HUES6 (cell line): ENCODE results near the gene SLF2.
"Not testable (repeated sequence)": the region's sequence is repeated elsewhere in the genome, so short reads cannot be mapped to it uniquely, and the experiment has no call there.

ENCODE experiments used
- H3K27ac ChIP-seq: 2 replicates; pipeline ENCODE4 v1.7.0; 2013; ENCODE audit warnings: low read depth, mild to moderate bottlenecking, low read length, inconsistent platforms
- H3K27me3 ChIP-seq: 2 replicates; pipeline ENCODE4 v1.6.1; 2013; ENCODE audit warnings: low read length; ENCODE audit not compliant: control insufficient read depth, insufficient read depth
- H3K36me3 ChIP-seq: 2 replicates; pipeline ENCODE4 v1.6.1; 2013; ENCODE audit warnings: low read length; ENCODE audit not compliant: control insufficient read depth, insufficient read depth
- H3K4me1 ChIP-seq: 2 replicates; pipeline ENCODE4 v1.6.1; 2013; ENCODE audit warnings: low read length; ENCODE audit not compliant: control insufficient read depth, insufficient read depth
- H3K4me3 ChIP-seq: 2 replicates; pipeline ENCODE4 v1.5.1; 2013; ENCODE audit warnings: low read depth, low read length
- H3K9ac ChIP-seq: one replicate; pipeline ENCODE4 v1.6.1; 2013; ENCODE audit warnings: mild to moderate bottlenecking, low read length
- H3K9me3 ChIP-seq: 2 replicates; pipeline ENCODE4 v1.6.1; 2013; ENCODE audit warnings: low read depth, low read length; ENCODE audit not compliant: control insufficient read depth, insufficient read depth

The SLF2 gene

DNA sequence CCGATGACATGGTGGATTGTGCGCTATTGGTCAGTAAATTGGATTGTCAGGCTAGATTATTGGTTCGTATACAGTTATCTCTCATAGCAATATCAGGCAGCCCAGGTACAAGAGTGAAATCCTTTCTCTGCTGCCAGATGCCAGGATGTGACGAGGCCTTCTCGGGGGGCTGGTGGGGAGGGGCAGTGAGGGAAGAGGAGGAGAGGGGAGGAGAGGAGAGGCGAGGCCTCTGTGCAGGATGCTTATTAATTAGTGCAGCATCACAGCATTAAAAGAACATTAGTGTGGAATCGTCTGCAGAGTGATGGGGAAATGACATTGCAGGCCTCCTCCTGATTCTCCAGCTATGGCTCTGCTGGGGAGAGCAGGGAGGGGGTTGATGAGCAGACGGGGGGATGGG lies 30.5 kb upstream of the SLF2 start:
- Histone ChIP-seq H3K4me1 (no peaks in the 10 kb centered on the region; the same call in 1 of the 2 replicates), H3K27ac (no peak overlapping the region), H3K9me3 (no peaks in the 10 kb centered on the region), H3K36me3 (no peaks in the 10 kb centered on the region), H3K9ac (no peak overlapping the region), H3K4me3 (no peak overlapping the region), H3K27me3 (peaks cover 7% of the 10 kb centered on the region)

DNA sequence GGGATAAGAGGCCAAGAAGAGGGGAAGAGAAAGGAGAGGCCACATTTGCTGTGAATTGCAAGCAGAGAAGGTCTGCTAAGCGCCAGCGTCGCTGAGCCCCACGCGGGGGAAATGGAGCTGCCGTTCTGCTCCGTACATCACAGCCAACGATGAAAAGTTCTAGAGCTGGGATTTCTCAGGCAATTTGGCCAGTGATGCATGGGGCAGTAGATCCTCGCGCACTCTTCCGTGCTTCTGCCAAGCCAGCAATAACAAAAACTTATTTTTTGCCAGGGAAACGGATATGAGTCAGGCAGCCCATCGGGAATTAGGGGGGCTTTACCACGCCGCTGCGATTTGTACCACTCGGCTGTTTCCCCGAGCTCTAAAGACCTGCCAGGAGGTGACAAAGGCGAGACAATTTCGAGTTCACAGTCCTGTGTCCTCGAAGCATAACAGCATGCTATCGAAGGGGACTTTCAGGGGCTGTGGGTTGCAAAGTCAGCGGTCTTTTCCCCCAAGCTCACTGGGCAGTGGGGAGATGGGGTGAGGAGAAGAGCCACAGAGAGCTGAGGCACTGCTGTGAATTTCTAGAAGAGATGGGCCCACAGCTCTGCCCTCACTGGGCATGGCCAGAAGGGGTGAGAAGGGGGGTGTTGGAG lies 30.0 kb upstream of the SLF2 start:
- peaks cover 2% of the 10 kb centered on the region; the same call in 1 of the 2 replicates for H3K27me3 ChIP-seq
- no peak overlapping the region for H3K27ac ChIP-seq
- no peaks in the 10 kb centered on the region for H3K36me3 ChIP-seq
- H3K4me3 ChIP-seq, result no peak overlapping the region
- no peaks in the 10 kb centered on the region for H3K9me3 ChIP-seq
- no peaks in the 10 kb centered on the region; the same call in 1 of the 2 replicates for H3K4me1 ChIP-seq
- no peak overlapping the region for H3K9ac ChIP-seq

DNA sequence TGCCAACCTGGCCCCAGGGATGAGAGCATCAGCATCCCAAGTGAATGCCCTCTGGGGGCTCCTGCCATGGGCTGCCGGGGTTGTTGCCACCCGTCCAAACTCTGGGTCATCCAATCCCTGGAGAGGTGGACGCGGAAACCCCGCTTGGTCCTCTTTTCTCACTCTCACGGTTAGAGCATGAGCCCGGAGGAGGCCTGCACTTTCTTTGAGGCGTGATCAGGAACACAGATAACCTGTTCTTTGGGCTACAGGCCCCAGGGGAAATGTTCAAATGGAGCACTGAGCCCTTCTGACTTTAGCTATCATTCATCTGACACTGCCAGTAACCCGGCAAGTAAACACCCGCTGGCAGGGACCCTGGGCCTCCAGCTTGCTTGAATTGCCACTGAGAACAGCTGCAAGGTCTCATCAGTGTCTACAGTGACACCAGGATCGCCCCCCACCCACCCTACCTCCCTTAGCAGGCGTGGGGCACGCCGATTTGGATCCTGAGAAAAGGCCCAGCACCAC lies 29.4 kb upstream of the SLF2 start:
- H3K9me3 ChIP-seq, result no peaks in the 10 kb centered on the region
- no peaks in the 10 kb centered on the region for H3K36me3 ChIP-seq
- H3K27me3 ChIP-seq, result no peaks in the 10 kb centered on the region; the same call in 1 of the 2 replicates
- H3K4me3 ChIP-seq, result no peak overlapping the region
- no peak overlapping the region for H3K27ac ChIP-seq
- H3K4me1 ChIP-seq, result no peaks in the 10 kb centered on the region; the same call in 1 of the 2 replicates
- no peak overlapping the region for H3K9ac ChIP-seq

DNA sequence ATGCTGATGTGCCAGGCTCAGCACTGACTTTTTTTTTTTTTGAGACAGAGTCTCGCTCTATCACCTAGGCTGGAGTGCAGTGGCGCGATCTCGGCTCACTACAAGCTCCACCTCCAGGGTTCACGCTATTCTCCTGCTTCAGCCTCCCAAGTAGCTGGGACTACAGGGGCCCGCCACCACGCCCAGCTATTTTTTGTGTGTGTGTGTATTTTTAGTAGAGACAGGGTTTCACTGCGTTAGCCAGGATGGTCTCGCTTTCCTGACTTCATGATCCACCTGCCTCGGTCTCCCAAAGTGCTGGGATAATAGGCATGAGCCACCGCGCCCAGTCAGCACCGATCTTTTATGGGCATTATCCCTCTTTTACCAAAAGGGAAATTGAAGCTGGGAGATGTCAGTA lies 27.2 kb upstream of the SLF2 start:
- not testable (repeated sequence) for H3K9ac ChIP-seq, H3K27me3 ChIP-seq, H3K27ac ChIP-seq, H3K36me3 ChIP-seq, H3K4me3 ChIP-seq, H3K9me3 ChIP-seq
- H3K4me1 ChIP-seq, result peaks cover 10% of the 10 kb centered on the region; the same call in 1 of the 2 replicates

DNA sequence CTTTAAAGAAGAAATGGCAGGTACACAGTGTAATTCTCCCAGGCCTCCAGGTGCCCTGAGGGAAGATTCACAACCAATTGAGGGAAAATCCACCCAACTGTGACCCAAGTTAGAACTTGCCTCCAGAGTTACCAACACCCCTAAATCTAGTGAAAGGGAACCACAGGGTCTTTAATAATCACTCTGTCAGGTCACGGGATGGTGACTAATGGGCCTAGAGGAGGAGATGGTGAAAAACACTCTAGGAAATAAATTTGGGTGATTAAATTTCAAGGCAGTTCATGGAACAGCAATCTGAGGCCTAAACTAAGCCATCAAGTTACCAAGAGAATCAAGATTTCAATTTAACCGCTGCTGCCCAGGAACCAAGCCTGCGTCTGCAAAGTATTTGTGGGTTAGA lies 26.7 kb upstream of the SLF2 start:
- H3K4me1 ChIP-seq, result peaks cover 15% of the 10 kb centered on the region
- no peak overlapping the region for H3K27ac ChIP-seq

DNA sequence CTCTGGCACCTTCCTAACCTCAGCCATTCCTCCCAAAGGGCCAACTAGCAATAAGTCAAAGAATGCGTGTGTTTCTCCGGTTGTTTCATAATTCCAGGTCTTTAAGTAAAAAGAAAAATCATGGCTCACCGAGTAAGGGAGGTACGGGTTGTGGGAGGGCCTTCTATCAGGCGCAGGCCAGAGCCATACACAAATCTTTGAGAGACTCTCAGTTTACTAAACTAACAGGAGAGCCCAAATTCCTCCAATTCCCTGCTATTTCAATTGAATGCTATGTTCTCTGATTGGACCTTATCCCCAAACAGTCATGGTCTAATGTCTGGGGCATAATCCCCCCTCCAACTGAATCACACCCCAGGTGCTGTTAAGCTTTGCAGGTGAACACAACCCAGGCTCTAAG lies 26.2 kb upstream of the SLF2 start:
- H3K4me3 ChIP-seq, result no peak overlapping the region
- H3K9me3 ChIP-seq, result no peaks in the 10 kb centered on the region
- peaks cover 15% of the 10 kb centered on the region for H3K4me1 ChIP-seq
- H3K36me3 ChIP-seq, result no peaks in the 10 kb centered on the region
- no peak overlapping the region for H3K27ac ChIP-seq
- H3K27me3 ChIP-seq, result no peaks in the 10 kb centered on the region
- no peak overlapping the region for H3K9ac ChIP-seq

More for the DNA sequence above, 26.7 kb upstream of the SLF2 start:
- no peaks in the 10 kb centered on the region for H3K36me3 ChIP-seq
- H3K4me3 ChIP-seq, result no peak overlapping the region
- H3K9ac ChIP-seq, result no peak overlapping the region
- no peaks in the 10 kb centered on the region for H3K27me3 ChIP-seq
- no peaks in the 10 kb centered on the region for H3K9me3 ChIP-seq

DNA sequence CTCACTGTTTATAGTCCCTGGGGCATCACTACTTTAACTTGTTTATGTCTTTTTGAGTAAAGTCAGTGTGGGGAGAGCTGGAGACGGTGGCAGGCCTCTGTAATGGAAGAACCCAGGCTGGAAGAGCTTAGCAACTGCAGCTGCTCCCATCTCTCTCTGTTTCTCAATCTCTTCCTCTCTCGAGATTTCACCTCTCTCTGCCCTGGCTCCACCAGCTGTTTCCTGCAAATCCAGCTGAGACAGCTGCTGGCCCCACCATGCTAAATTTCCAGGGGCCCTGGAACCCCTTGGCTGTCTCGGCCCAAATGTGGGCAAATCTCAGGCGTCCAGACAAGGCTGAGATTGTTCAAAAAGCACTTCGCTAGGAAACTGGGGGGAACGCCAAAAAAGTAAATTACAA lies 25.8 kb upstream of the SLF2 start:
- Histone ChIP-seq H3K4me3 (no peak overlapping the region), H3K9ac (no peak overlapping the region)

DNA sequence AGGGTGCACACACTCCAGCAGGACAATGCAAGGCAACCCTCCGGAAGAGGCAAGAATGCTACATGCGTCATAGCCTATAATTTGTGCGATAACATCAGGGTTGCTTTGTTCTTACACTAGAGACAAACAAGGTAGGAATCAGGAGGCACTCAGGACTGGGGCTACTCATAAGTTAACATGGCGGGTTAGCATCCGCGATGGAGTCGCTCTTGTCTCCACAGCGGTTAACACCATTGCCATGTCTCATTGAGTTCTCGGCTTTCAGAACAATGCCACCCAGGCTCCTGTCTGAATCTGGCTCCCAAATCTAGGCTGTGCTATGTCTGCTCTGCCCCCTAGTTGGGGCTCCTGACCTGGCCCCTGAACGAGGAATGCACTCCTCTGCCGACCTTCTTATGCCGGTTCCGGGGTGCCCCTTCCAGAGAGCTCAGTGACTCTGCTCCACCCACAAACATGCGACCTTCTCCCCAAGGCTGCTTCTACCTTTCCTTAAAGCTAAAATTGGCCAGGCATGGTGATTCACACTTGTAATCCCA lies 24.9 kb upstream of the SLF2 start:
- Histone ChIP-seq H3K27ac (no peak overlapping the region), H3K27me3 (no peaks in the 10 kb centered on the region), H3K4me3 (no peak overlapping the region), H3K36me3 (no peaks in the 10 kb centered on the region), H3K4me1 (peaks cover 15% of the 10 kb centered on the region), H3K9ac (no peak overlapping the region), H3K9me3 (no peaks in the 10 kb centered on the region)

More for the DNA sequence above, 25.8 kb upstream of the SLF2 start:
- H3K27me3 ChIP-seq, result no peaks in the 10 kb centered on the region
- H3K27ac ChIP-seq, result no peak overlapping the region
- H3K4me1 ChIP-seq, result peaks cover 15% of the 10 kb centered on the region
- no peaks in the 10 kb centered on the region for H3K9me3 ChIP-seq
- no peaks in the 10 kb centered on the region for H3K36me3 ChIP-seq

DNA sequence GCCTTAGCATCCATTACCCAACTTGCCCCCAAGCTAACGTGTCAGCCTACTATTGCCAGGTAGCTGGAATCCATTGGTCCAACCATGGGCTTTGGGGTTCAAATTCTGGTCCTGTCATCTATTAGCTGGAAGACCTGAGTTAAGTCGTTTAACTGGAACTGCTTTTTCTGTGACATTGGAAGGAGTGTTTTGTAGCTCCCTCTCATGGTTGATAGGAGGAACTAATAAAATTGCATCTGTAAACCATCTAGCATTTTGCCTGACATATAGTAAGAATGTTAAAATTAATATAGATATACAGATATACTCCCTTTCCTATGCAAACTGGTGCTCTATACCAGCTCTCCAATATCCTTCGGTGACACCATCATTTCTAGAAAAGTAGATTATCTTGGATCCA lies 23.8 kb upstream of the SLF2 start:
- no peak overlapping the region for H3K4me3 ChIP-seq
- no peak overlapping the region for H3K9ac ChIP-seq
- H3K27ac ChIP-seq, result no peak overlapping the region
- H3K4me1 ChIP-seq, result peaks cover 15% of the 10 kb centered on the region
- H3K9me3 ChIP-seq, result no peaks in the 10 kb centered on the region
- H3K27me3 ChIP-seq, result no peaks in the 10 kb centered on the region
- H3K36me3 ChIP-seq, result no peaks in the 10 kb centered on the region

DNA sequence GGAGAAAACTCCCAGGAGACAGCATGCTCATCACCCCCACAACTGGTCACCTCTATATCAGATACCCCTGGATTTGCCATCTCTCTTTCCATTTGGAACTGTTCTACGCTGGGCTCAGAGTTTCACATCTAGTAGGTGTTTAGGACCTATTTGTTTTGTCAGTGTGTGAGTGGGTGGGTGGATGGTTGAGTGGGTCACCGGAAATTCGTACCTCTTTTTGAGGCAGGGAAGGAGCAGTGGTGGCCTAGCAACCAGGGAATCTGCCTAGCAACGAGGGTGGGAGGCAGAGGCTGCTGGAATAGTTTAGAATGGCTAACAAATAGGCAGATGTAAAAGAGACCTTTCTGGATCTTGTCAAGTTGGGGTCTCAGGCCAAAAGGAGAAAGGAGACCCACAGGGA lies 23.2 kb upstream of the SLF2 start:
- Histone ChIP-seq H3K4me3 (no peak overlapping the region), H3K27ac (no peak overlapping the region), H3K9ac (no peak overlapping the region), H3K36me3 (no peaks in the 10 kb centered on the region), H3K27me3 (no peaks in the 10 kb centered on the region), H3K4me1 (peaks cover 15% of the 10 kb centered on the region), H3K9me3 (no peaks in the 10 kb centered on the region)

DNA sequence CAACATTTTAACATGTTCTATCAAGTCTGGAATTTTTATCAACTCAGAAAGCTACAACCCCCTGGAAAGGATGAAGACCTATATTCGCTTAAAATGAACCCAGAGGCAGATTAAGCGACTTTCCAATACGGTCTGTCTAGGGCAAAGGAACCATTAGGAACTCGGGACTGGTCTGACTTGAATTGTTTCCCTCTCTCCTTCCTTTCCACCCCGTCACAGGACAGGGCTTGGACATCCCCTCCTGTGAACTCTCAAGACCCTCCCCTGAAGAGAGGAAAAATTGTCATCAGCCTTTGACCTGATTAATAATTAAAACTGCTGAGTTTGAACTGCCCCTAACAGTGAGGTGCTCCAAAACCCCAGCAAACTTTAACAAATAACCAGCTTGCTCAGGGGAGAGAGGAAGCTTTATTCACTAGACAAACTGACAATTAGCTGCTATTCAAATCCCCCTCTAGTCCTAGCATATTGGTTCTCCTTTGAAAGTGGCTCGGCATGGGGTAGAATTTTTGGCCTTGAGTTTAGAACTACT lies 22.6 kb upstream of the SLF2 start:
- Histone ChIP-seq H3K27me3 (no peaks in the 10 kb centered on the region), H3K9ac (no peak overlapping the region), H3K9me3 (no peaks in the 10 kb centered on the region), H3K4me1 (peaks cover 15% of the 10 kb centered on the region), H3K27ac (no peak overlapping the region), H3K4me3 (no peak overlapping the region), H3K36me3 (no peaks in the 10 kb centered on the region)
